GM23338 (cell line): ENCODE measurements around the gene FAT1.

Experiments used
- CREB1 ChIP-seq: fragments of 250-450 bp; sonication (Bioruptor Pico); IDR thresholded peaks from 2 replicates; pipeline ENCODE4 v1.5.0; 2020; ENCODE audit warnings: low read depth, mild to moderate bottlenecking, moderate library complexity
- EZH2 ChIP-seq: fragments of 200-600 bp; sonication (generic); IDR thresholded peaks from one replicate; pipeline ENCODE4 v1.8.0; 2017; ENCODE audit warnings: antibody characterized with exemption, mild to moderate bottlenecking, low read depth; ENCODE audit not compliant: unreplicated experiment
- EZH2phosphoT487 ChIP-seq: fragments of 200-600 bp; sonication (generic); IDR thresholded peaks from one replicate; pipeline ENCODE4 v1.8.1; 2018; ENCODE audit warnings: antibody characterized with exemption; ENCODE audit not compliant: unreplicated experiment
- JUNB ChIP-seq: IDR thresholded peaks from one replicate; pipeline ENCODE4 v1.6.1; 2016; ENCODE audit warnings: antibody characterized with exemption; ENCODE audit not compliant: unreplicated experiment
- POLR2AphosphoS5 ChIP-seq: IDR thresholded peaks from 2 replicates; pipeline ENCODE4 v1.6.1; 2016; ENCODE audit warnings: antibody characterized with exemption, low read depth
- ZNF114 ChIP-seq: fragments of 250-450 bp; sonication (Bioruptor Pico); IDR thresholded peaks from 2 replicates; pipeline ENCODE4 v1.5.0; 2020; ENCODE audit warnings: mild to moderate bottlenecking, moderate library complexity
- ZNF331 ChIP-seq: fragments of 250-450 bp; sonication (Bioruptor Pico); IDR thresholded peaks from 2 replicates; pipeline ENCODE4 v1.5.0; 2020; ENCODE audit warnings: low read depth, mild to moderate bottlenecking, moderate library complexity
- TF ChIP-seq, protein P1 (sequence below): IDR thresholded peaks from one replicate; pipeline ENCODE4 v1.6.1; 2018; ENCODE audit warnings: antibody characterized with exemption; ENCODE audit not compliant: unreplicated experiment
- TF ChIP-seq, protein P2 (sequence below), 2 experiments: fragments of 200-600 bp in 1 of 2; sonication (generic) in 1 of 2; conservative IDR thresholded peaks; 2 replicates each; pipeline versions ENCODE4 v1.5.1 to v1.6.1; 2016 to 2017; ENCODE audit warnings: antibody characterized with exemption in 2 of 2, low read depth in 2 of 2, mild to moderate bottlenecking in 2 of 2, moderate library complexity in 1 of 2
- TF ChIP-seq, protein P3 (sequence below): IDR thresholded peaks from 2 replicates; pipeline ENCODE4 v1.6.1; 2016; ENCODE audit warnings: antibody characterized with exemption

DNA sequence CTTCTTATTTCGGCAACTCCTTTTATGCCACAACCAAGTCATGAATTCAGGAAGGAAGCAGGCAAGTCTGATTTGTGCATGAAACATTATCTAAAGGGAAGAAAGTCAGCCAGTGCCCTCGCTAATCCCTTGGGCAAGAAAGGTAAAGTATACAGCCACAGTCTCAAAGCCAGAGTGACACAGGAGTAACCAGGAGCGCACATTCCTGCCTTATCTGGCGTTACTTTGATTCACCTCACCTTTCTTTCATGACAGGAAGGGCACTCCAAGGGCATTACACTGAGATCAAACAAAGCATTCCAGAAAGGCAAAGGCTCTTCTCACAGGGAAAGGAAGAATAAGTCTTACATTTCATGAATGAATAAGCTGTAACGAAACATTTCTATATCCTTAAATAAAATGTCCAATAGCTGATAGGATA, 38.8 kb downstream of the FAT1 start:
- TF ChIP-seq JUNB = no peak
- no peak for TF ChIP-seq ZNF114 (CRISPR knock-in tag)
- TF ChIP-seq, protein P1, sequence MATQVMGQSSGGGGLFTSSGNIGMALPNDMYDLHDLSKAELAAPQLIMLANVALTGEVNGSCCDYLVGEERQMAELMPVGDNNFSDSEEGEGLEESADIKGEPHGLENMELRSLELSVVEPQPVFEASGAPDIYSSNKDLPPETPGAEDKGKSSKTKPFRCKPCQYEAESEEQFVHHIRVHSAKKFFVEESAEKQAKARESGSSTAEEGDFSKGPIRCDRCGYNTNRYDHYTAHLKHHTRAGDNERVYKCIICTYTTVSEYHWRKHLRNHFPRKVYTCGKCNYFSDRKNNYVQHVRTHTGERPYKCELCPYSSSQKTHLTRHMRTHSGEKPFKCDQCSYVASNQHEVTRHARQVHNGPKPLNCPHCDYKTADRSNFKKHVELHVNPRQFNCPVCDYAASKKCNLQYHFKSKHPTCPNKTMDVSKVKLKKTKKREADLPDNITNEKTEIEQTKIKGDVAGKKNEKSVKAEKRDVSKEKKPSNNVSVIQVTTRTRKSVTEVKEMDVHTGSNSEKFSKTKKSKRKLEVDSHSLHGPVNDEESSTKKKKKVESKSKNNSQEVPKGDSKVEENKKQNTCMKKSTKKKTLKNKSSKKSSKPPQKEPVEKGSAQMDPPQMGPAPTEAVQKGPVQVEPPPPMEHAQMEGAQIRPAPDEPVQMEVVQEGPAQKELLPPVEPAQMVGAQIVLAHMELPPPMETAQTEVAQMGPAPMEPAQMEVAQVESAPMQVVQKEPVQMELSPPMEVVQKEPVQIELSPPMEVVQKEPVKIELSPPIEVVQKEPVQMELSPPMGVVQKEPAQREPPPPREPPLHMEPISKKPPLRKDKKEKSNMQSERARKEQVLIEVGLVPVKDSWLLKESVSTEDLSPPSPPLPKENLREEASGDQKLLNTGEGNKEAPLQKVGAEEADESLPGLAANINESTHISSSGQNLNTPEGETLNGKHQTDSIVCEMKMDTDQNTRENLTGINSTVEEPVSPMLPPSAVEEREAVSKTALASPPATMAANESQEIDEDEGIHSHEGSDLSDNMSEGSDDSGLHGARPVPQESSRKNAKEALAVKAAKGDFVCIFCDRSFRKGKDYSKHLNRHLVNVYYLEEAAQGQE = no peak
- TF ChIP-seq, protein P2, sequence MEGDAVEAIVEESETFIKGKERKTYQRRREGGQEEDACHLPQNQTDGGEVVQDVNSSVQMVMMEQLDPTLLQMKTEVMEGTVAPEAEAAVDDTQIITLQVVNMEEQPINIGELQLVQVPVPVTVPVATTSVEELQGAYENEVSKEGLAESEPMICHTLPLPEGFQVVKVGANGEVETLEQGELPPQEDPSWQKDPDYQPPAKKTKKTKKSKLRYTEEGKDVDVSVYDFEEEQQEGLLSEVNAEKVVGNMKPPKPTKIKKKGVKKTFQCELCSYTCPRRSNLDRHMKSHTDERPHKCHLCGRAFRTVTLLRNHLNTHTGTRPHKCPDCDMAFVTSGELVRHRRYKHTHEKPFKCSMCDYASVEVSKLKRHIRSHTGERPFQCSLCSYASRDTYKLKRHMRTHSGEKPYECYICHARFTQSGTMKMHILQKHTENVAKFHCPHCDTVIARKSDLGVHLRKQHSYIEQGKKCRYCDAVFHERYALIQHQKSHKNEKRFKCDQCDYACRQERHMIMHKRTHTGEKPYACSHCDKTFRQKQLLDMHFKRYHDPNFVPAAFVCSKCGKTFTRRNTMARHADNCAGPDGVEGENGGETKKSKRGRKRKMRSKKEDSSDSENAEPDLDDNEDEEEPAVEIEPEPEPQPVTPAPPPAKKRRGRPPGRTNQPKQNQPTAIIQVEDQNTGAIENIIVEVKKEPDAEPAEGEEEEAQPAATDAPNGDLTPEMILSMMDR (conservative IDR thresholded peaks at IDR 0.05; ENCODE audit: low read depth in 2 of 2) = no peak
- TF ChIP-seq EZH2 = no peak
- no peak for TF ChIP-seq POLR2AphosphoS5
- no peak for TF ChIP-seq EZH2phosphoT487
- TF ChIP-seq CREB1 (CRISPR knock-in tag) = no peak
- TF ChIP-seq ZNF331 (CRISPR knock-in tag) = no peak
- TF ChIP-seq, protein P3, sequence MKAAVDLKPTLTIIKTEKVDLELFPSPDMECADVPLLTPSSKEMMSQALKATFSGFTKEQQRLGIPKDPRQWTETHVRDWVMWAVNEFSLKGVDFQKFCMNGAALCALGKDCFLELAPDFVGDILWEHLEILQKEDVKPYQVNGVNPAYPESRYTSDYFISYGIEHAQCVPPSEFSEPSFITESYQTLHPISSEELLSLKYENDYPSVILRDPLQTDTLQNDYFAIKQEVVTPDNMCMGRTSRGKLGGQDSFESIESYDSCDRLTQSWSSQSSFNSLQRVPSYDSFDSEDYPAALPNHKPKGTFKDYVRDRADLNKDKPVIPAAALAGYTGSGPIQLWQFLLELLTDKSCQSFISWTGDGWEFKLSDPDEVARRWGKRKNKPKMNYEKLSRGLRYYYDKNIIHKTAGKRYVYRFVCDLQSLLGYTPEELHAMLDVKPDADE = no peak
